SH-SY5Y (cell line): ENCODE measurements around the gene KRTAP19-1.

Source experiments
- GATA2 ChIP-seq: IDR thresholded peaks from 2 replicates; pipeline ENCODE4 v1.6.1; 2011; ENCODE audit warnings: mild to moderate bottlenecking, low read depth, low read length
- GATA3 ChIP-seq: IDR thresholded peaks from 2 replicates; pipeline ENCODE4 v1.6.1; 2011; ENCODE audit warnings: low read depth, mild to moderate bottlenecking, low read length, moderate library complexity

KRTAP19-1 gene

GRCh38 chr21:30480145-30480544 is at the start of gene KRTAP19-1:
Gene KRTAP19-1, minus strand, starts transcription at chr21:30480367. Its CDS starts 50 bp downstream, at chr21:30480317.
- TF ChIP-seq GATA3 (no peak), GATA2 (no peak)

DNA sequence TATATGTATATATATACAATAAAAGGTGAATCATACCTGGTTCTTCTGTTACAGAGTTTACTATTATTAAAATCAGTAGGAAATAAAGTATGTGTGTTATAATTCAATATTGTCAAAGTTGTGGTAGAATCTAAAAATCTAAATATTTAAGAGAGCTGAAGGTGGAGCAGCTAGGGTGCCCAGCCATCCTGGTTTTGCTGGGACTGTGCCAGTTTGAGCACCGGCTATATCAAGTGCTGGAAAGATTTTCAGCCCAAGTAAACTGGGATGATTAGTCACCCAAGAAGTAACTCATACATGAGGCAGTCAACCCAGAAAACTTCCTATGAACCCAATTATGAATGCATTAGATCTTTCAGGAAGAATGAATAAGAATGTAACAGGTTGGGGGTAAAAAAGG is 38.7 kb upstream of the KRTAP19-1 start:
- TF ChIP-seq GATA2 (no peak), GATA3 (no peak)

DNA sequence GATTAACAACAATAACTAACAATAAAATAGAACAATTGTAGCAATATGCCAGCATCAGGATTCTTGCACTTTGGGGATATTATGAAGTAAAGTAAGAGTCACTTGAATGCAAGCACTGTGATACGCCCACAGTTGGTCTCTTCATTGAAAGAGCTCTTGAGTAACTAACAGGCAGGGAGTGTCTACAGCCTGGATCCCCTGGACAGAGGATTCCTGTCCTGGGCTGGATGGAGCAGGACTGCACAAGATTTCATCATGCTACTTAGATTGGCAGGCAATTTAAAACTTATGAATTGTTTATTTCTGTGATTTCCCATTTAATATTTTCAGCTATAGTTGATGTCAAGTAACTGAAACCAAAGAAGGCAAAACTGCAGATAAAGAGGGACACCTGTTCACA is 35.5 kb upstream of the KRTAP19-1 start:
- TF ChIP-seq GATA3 (no peak), GATA2 (no peak)

- TF ChIP-seq GATA2 (no peak), GATA3 (no peak)
Measured at GRCh38 chr21:30502041-30502440, 21.9 kb upstream of the KRTAP19-1 start, which contains the start of gene KRTAP19-5. Gene KRTAP19-5, minus strand, starts transcription at chr21:30502141. Its CDS starts 51 bp downstream, at chr21:30502090.

DNA sequence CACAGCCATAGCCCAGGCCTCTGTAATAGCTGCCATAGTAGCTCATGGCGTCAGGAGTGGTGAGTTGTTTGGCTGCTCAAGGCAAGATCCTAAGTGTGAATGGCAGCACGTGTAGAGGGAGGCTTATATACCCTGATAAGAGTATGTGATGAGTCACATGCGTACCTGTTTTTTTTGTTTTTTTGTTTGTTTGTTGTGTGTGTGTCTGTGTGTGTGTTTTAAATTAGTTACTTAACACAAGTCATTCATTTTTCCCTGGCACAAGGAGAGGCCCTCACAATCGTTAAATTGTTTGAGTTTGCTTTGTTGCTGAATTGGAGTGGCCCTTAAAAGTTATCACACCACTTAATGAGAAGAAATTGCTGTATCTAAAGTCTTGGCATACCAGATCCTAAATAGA is 16.9 kb upstream of the KRTAP19-1 start, which contains the start of gene KRTAP19-4:
Gene KRTAP19-4, minus strand, starts transcription at position 101 of the 400 bp plus-strand sequence. Its CDS starts 55 bp downstream, at position 46.
- no peak for TF ChIP-seq GATA2
- TF ChIP-seq GATA3 = no peak

- TF ChIP-seq GATA2 (no peak), GATA3 (no peak)
Measured at GRCh38 chr21:30491963-30492428, 11.8 kb upstream of the KRTAP19-1 start, which contains the start of gene KRTAP19-3. Gene KRTAP19-3, minus strand, starts transcription at chr21:30492013. Its CDS starts 56 bp downstream, at chr21:30491957.

- TF ChIP-seq GATA3 = no peak
- TF ChIP-seq GATA2 = no peak
Measured at GRCh38 chr21:30487336-30487735, 7.2 kb upstream of the KRTAP19-1 start, which contains the start of gene KRTAP19-2. Gene KRTAP19-2, minus strand, starts transcription at chr21:30487436. Its CDS starts 88 bp downstream, at chr21:30487348.

GRCh38 chr21:30486180-30486579 is 6.0 kb upstream of the KRTAP19-1 start:
- TF ChIP-seq GATA3 (no peak), GATA2 (no peak)

- no peak for TF ChIP-seq GATA2
Measured at GRCh38 chr21:30482130-30482529, 2.0 kb upstream of the KRTAP19-1 start.

DNA sequence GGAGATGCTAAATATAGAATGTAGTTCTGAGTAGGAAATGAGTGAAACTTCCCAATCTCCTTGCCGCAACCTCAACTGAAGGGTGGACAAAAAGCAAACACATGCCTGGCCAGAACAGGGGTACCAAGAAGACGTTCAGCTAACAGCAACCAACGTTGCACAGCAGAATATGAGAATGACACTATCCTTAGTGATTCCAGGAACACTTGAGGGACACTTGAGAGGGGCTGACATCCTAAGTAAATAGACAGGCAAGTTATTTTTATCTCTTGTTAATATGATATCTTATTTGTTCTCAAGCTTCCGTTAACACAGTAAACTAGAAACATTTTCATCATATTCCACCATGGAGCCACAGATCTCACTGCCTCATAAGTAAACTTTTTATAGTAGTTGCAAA is 908 bp downstream of the KRTAP19-1 start:
- no peak for TF ChIP-seq GATA2
- TF ChIP-seq GATA3 = no peak

DNA sequence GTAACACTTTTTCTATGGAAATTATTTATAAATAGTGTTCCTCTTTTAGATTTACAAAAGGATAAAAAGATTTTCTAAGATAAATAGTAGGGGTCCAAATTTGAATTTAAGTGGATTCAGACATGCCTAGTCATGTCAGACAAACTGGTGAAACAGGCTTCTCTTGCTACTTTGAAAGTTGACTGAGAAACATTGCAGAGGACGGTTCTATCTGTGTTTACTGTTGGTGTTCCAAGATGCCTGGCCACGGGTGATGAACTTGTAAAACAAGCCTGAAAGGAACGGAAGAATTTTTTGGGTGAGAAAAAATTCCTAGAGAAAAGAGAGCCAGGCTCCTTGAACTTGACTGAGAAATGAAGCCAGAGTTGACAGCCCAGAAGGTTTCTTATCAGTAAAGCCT is 2.2 kb downstream of the KRTAP19-1 start:
- no peak for TF ChIP-seq GATA3
- TF ChIP-seq GATA2 = no peak

DNA sequence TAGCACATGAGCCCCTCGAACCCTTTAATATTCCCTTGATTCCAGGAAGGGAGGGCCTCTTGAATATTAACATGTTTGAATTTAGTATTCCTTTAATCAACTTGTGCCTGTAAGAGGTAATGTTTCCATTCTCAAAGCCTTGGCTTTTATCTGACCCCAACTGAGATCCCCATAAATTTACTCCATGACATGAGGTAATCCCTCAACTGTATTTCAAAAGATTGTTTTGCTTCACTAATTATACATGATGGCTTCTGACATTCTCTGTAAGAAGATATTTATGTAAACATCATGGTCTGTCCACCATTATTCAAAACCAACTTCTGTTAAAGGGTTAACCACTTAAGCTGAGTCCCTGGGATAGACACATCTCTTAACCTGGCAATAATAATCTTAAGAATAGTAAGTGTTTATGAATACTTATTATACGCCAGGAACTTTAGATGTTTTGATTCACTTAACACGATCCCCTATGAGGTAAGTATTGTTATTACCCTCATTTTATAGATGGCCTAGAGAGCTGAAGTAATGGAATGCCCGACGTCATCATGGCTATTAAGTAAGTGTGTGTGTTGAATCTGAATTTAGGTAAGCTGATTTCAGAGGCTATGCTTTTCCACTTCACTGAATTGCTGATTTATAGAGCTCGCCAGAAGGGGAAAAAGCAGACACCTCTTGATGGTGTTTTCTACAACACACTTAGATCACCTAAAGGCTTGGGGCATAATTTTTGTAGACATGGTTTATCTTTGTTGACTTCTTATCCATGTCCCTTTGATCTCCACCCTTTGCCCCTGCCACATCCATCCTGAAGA is 11.1 kb downstream of the KRTAP19-1 start:
- no peak for TF ChIP-seq GATA3
- TF ChIP-seq GATA2 = no peak

GRCh38 chr21:30463713-30464112 is 16.5 kb downstream of the KRTAP19-1 start:
- no peak for TF ChIP-seq GATA2
- no peak for TF ChIP-seq GATA3

DNA sequence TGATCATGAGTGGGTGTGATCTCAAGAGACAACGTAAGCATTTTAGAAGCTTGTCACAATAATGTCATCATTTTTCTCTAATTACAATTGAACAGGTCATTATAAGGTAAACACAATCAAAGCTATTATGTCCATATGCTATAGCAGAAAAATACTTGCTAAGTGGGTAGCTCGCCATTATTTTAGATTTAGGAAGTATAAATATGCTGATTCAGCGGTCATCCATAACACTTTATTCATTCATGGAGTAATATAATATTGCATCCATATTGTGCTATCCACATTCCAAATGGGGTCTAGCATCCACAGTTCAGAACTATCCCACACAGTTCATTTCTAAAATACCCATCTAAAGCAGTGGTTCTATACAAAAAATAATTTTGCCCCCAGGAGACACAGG is 31.7 kb downstream of the KRTAP19-1 start:
- TF ChIP-seq GATA2 (no peak), GATA3 (no peak)

GRCh38 chr21:30447056-30447455 is 33.1 kb downstream of the KRTAP19-1 start:
- TF ChIP-seq GATA2 = no peak
- no peak for TF ChIP-seq GATA3
